HG03442 (cell line): Measurements from ENCODE around the gene ZNF23.
"Not testable (repeated sequence)": the region's sequence is repeated elsewhere in the genome, so short reads cannot be mapped to it uniquely, and the experiment has no call there.

ENCODE experiments used
- ATAC-seq: cut with Tn5 transposase; IDR thresholded peaks from one replicate; pipeline ENCODE4 v1.9.1; 2021; ENCODE audit warnings: mild to moderate bottlenecking, moderate library complexity; ENCODE audit not compliant: unreplicated experiment

The ZNF23 gene

GRCh38 chr16:71461686-71462648, at the start of gene ZNF23:
ZNF23 (minus strand) TSS chr16:71462247; CDS start chr16:71456796, 5,451 bp downstream.
- peak; percentile 95 for ATAC-seq

GRCh38 chr16:71507061-71507460, 45.0 kb upstream of the ZNF23 start:
- no peak for ATAC-seq

GRCh38 chr16:71504901-71505300, 42.9 kb upstream of the ZNF23 start:
- ATAC-seq: no peak

- not testable (repeated sequence) for ATAC-seq
These were observed 42.0 kb upstream of the ZNF23 start for GRCh38 chr16:71504051-71504450.

GRCh38 chr16:71501547-71501946, 39.5 kb upstream of the ZNF23 start:
- ATAC-seq: no peak

GRCh38 chr16:71500964-71501363, 38.9 kb upstream of the ZNF23 start:
- ATAC-seq: no peak

- ATAC-seq: no peak
These were observed 37.8 kb upstream of the ZNF23 start for GRCh38 chr16:71499775-71500364.

- no peak for ATAC-seq
These were observed 36.0 kb upstream of the ZNF23 start for GRCh38 chr16:71498031-71498430.

GRCh38 chr16:71493213-71493612, 31.2 kb upstream of the ZNF23 start:
- no peak for ATAC-seq

- ATAC-seq: no peak
These were observed 30.7 kb upstream of the ZNF23 start for GRCh38 chr16:71492786-71493185.

GRCh38 chr16:71491054-71491453, 29.0 kb upstream of the ZNF23 start:
- ATAC-seq: no peak

- ATAC-seq: no peak
These were observed 28.3 kb upstream of the ZNF23 start for GRCh38 chr16:71490361-71490760.

- no peak for ATAC-seq
These were observed 27.1 kb upstream of the ZNF23 start, which contains the start of gene ZNF19 for GRCh38 chr16:71489122-71489521. ZNF19 (minus strand) TSS chr16:71489324; CDS start chr16:71482114, 7,210 bp downstream.

GRCh38 chr16:71484006-71484893, 22.2 kb upstream of the ZNF23 start:
- peak; percentile 86 for ATAC-seq

GRCh38 chr16:71482569-71482968, 20.5 kb upstream of the ZNF23 start:
- no peak for ATAC-seq

- no peak for ATAC-seq
These were observed 18.9 kb upstream of the ZNF23 start for GRCh38 chr16:71480956-71481355.

- no peak for ATAC-seq
These were observed 17.4 kb upstream of the ZNF23 start for GRCh38 chr16:71479420-71479819.

GRCh38 chr16:71476457-71477124, 14.5 kb upstream of the ZNF23 start:
- ATAC-seq: no peak

- no peak for ATAC-seq
These were observed 12.8 kb upstream of the ZNF23 start for GRCh38 chr16:71474864-71475263.

GRCh38 chr16:71473891-71474290, 11.8 kb upstream of the ZNF23 start:
- no peak for ATAC-seq
